ENCODE results near the gene KIF3C. TPM values are rescaled to one million over a fixed set of nuclear protein-coding genes. Genes with fewer than 3 reads are reported as not detected.

The KIF3C gene
- total and polyA plus RNA-seq, 2 of the 8 experiments (the other 6 are each of a cell fraction or from before 2014, with no cell fraction given): 13.4 to 58.1 TPM

DNA sequence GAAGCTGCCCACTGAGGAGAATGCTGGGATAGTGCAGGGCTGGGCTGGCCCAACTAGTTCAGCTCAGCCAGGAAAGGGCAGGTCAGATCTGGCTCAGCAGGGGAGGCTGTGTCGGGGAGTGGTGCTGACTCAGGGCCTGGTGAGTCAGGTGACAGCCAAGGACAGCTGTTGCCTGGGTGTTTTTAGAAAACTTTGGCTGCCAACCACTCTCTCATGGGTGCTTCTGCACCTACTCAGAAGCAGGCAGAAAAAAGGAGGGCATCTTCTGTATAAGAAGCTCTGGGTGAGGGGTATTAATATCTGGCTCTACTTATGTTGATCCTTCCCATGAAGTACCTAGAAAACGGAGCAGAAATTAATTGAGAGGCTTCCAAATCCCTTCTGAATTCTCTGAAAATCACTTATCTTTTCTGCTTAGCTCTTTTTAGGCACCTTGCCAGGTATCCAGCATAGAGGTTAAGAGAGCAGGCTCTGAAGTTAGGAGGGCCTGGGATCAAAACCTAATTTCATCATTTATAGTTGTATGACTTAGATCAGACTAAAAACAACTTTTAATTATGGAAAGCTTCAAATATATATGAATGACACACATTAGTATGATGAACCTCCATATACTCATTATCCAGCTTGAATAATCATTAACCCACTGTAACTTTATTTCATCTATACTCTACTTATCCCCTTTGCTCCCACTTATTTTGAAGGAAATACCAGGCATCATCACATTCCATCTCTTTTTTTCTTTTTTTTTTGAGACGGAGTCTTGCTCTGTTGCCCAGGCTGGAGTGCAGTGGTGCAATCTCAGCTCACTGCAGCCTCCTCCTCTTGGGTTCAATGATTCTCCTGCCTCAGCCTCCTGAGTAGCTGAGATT, 36.1 kb upstream of the KIF3C start:
- H3K23me2 ChIP-seq (ENCODE audit: low read depth, low read length): no peaks in the 10 kb centered on the region; the same call in 1 of the 2 replicates
- no peak overlapping the region for H4K5ac ChIP-seq (ENCODE audit: insufficient read length, low read depth, low read length)
- 0 out of 2 replicates have a peak overlapping the region, but pooled peaks have one; percentile 10 for H2AFZ ChIP-seq (ENCODE audit: low read length)
- H2AK5ac ChIP-seq (ENCODE audit: low read depth, low read length): no peak overlapping the region
- TF ChIP-seq SIX5 (IDR thresholded peaks at IDR 0.05; ENCODE audit: low read depth, low read length): no peak
- TF ChIP-seq RXRA (IDR thresholded peaks at IDR 0.05; ENCODE audit: insufficient read depth, low read depth, low read length): no peak
- TF ChIP-seq SIN3A (conservative IDR thresholded peaks at IDR 0.05 in 1 of 2, IDR thresholded peaks at IDR 0.05 in 1 of 2; ENCODE audit: low read depth in 1 of 2, low read length in 2 of 2): peak in 1 of 2 experiments; percentile 64; a peak in 1 of 4 replicates
- TF ChIP-seq YY1 (IDR thresholded peaks at IDR 0.05; ENCODE audit: low read depth, low read length): no peak
- peak; percentile 79; the same call in 1 of the 2 replicates for TF ChIP-seq MAFK (IDR thresholded peaks at IDR 0.05; ENCODE audit: low read depth, low read length)
- TF ChIP-seq, protein P1, sequence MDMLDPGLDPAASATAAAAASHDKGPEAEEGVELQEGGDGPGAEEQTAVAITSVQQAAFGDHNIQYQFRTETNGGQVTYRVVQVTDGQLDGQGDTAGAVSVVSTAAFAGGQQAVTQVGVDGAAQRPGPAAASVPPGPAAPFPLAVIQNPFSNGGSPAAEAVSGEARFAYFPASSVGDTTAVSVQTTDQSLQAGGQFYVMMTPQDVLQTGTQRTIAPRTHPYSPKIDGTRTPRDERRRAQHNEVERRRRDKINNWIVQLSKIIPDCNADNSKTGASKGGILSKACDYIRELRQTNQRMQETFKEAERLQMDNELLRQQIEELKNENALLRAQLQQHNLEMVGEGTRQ (IDR thresholded peaks at IDR 0.05; ENCODE audit: low read length): peak; percentile 57; the same call in 1 of the 2 replicates
- TF ChIP-seq TAF1 (IDR thresholded peaks at IDR 0.05; ENCODE audit: low read depth, low read length): no peak
- no peak for TF ChIP-seq RFX5 (IDR thresholded peaks at IDR 0.05; ENCODE audit: borderline replicate concordance, low read depth, low read length)
- peak; percentile 83 for TF ChIP-seq BACH1 (IDR thresholded peaks at IDR 0.05; ENCODE audit: low read length)
- no peak overlapping the region for H3K4me2 ChIP-seq (ENCODE audit: insufficient read depth in 1 of 2, low read depth in 2 of 2, low read length in 2 of 2)
- H2BK12ac ChIP-seq (ENCODE audit: low read depth, low read length): no peak overlapping the region
- no peaks in the 10 kb centered on the region for H3K79me1 ChIP-seq (ENCODE audit: low read depth, low read length)
- H4K8ac ChIP-seq (ENCODE audit: extremely low read depth, insufficient read depth, low read length): no peak overlapping the region
- ChIA-PET CTCF (ENCODE audit: partially characterized antibody) (interaction anchor here (0.7 to 1.6 kb wide), 5 partner anchors 14 to 127 kb away, joined by 3 to 5 read pairs (median 4); no protein-coding TSS in a partner anchor), POLR2A (ENCODE audit: partially characterized antibody) (interaction anchor here (0.6 to 1.9 kb wide), 3 partner anchors 10 to 16 kb away, joined by 3 to 8 read pairs (median 5); partner anchors contain the start of gene RAB10)
- H3K23ac ChIP-seq (ENCODE audit: insufficient read length): no peak overlapping the region
- no peak overlapping the region for H2BK15ac ChIP-seq (ENCODE audit: low read length)
- H3K9ac ChIP-seq (replicated peaks in 1 of 4; ENCODE audit: extremely low read depth in 1 of 4, low read depth in 3 of 4, low read length in 3 of 4): no peak overlapping the region
- H2BK20ac ChIP-seq (ENCODE audit: low read length): no peak overlapping the region
- peaks cover 0 to 3% (median 0%) of the 10 kb centered on the region in 4 experiments; a peak in 1 of 7 replicates for H3K4me1 ChIP-seq (replicated peaks in 1 of 4; ENCODE audit: control insufficient read depth in 3 of 4, insufficient read depth in 4 of 4, low read length in 3 of 4)
- no peak overlapping the region for H3K14ac ChIP-seq (ENCODE audit: insufficient read length)
- no peak overlapping the region for H3K4me3 ChIP-seq (ENCODE audit: extremely low read depth in 1 of 4, insufficient read depth in 2 of 4, low read depth in 3 of 4, low read length in 4 of 4)
- no peak overlapping the region for H3K56ac ChIP-seq (replicated peaks; ENCODE audit: insufficient read length, low read depth, low read length)
- no peak overlapping the region for H3K27ac ChIP-seq (ENCODE audit: low read depth, low read length)
- H2BK120ac ChIP-seq (replicated peaks; ENCODE audit: low read depth, low read length): no peak overlapping the region
- no peaks in the 10 kb centered on the region for H3K79me2 ChIP-seq (ENCODE audit: control insufficient read depth in 1 of 2, insufficient read depth in 2 of 2, low read length in 2 of 2)
- no peak overlapping the region for H3K18ac ChIP-seq (ENCODE audit: extremely low read depth, low read length)
- no peak overlapping the region for H2BK5ac ChIP-seq (ENCODE audit: low read depth, low read length)
- H4K20me1 ChIP-seq (replicated peaks in 1 of 2; ENCODE audit: control insufficient read depth in 1 of 2, insufficient read depth in 2 of 2, low read length in 2 of 2): no peaks in the 10 kb centered on the region
- H4K91ac ChIP-seq (replicated peaks; ENCODE audit: insufficient read length, low read length): no peak overlapping the region
- no peaks in the 10 kb centered on the region for H3K9me3 ChIP-seq (ENCODE audit: insufficient read depth in 2 of 2, low read depth in 1 of 2, low read length in 1 of 2)
- no peaks in the 10 kb centered on the region for H3K27me3 ChIP-seq (replicated peaks in 1 of 4; ENCODE audit: control insufficient read depth in 3 of 4, extremely low read depth in 1 of 4, insufficient read depth in 3 of 4, low read length in 3 of 4)
- 62% methylated on average over 3 of the region's 3 CpGs; no CpG with 5 or more reads in 1 of the 2 experiments for WGBS, 2 experiments (ENCODE audit: extremely low coverage in 1 of 2, insufficient coverage in 1 of 2, insufficient read length in 1 of 2, insufficient replicate concordance in 2 of 2, low coverage in 1 of 2, low lambda C conversion rate in 2 of 2, missing lambda C conversion rate in 1 of 2)
- H3K36me3 ChIP-seq (ENCODE audit: control insufficient read depth in 2 of 4, insufficient read depth in 4 of 4, low read length in 3 of 4): no peaks in the 10 kb centered on the region
- DNase-seq (ENCODE audit: low read depth in 1 of 2, low spot score in 2 of 2) (peak in 1 of 2 experiments; percentile 53), FAIRE-seq (no peak)
- no peak overlapping the region for H3K4ac ChIP-seq (replicated peaks; ENCODE audit: insufficient read length, low read depth, low read length)

Measured in H1 (cell line).